A549 treated with Hydrocortisone at 1 μM for 4 hours (cell line): Measurements from ENCODE around the gene DNAJC16. TPM values are rescaled to one million over a fixed set of nuclear protein-coding genes. Genes with fewer than 3 reads are reported as not detected.

Source experiments
- total RNA-seq: library from RNA; stranded (reverse); fragments of 200-300 nt; extraction: Qiagen RNA extraction; gene quantifications from 5 replicates; pipeline ENCODE4 v1.2.3, GENCODE V29; 2022

The DNAJC16 gene
- total RNA-seq: 4.3 to 5.3 TPM (median 4.4 TPM) in 5 replicates

GRCh38 chr1:15526490-15527339 lies at the start of gene DNAJC16:
DNAJC16 (plus strand) TSS chr1:15526848; CDS start chr1:15529106, 2,258 bp downstream.

GRCh38 chr1:15524021-15524282 lies 2.7 kb upstream of the DNAJC16 start, which contains the start of gene CASP9:
CASP9 (minus strand) TSS chr1:15524215; CDS start chr1:15524200, 15 bp downstream.

GRCh38 chr1:15584489-15585363 lies 58.1 kb downstream of the DNAJC16 start, which contains the start of gene AGMAT:
AGMAT (minus strand) TSS chr1:15585051; CDS start chr1:15584967, 84 bp downstream.

GRCh38 chr1:15617173-15618076 lies 90.8 kb downstream of the DNAJC16 start, which contains the start of gene DDI2:
DDI2 (plus strand) TSS chr1:15617458; CDS start chr1:15617671, 213 bp downstream.

Other genes with a start within 250 kb of the DNAJC16 start
- gene EFHD2, start 117.0 kb upstream of the DNAJC16 start, total RNA-seq: 235 to 292 TPM (median 265 TPM) in 5 replicates
- 0.84 to 2.3 TPM (median 1.4 TPM) in 5 replicates for gene CTRC, start 88.4 kb upstream of the DNAJC16 start, total RNA-seq
- not detected in 5 replicates for gene CELA2A, start 70.1 kb upstream of the DNAJC16 start, total RNA-seq
- 0.14 TPM in 1 of 5 replicates, not detected in the others for gene CELA2B, start 50.7 kb upstream of the DNAJC16 start, total RNA-seq
- 5.3 to 6.1 TPM (median 5.6 TPM) in 5 replicates for gene CASP9, start 2.6 kb upstream of the DNAJC16 start, total RNA-seq
- 6.1 to 7.4 TPM (median 7.3 TPM) in 5 replicates for gene AGMAT, start 58.2 kb downstream of the DNAJC16 start, total RNA-seq
- 6.0 to 9.3 TPM (median 8.4 TPM) in 5 replicates for gene DDI2, start 90.6 kb downstream of the DNAJC16 start, total RNA-seq
- gene PLEKHM2, start 157.5 kb downstream of the DNAJC16 start, total RNA-seq: 23.0 to 26.5 TPM (median 24.1 TPM) in 5 replicates
- gene SLC25A34, start 209.4 kb downstream of the DNAJC16 start, total RNA-seq: 0.07 to 0.42 TPM (median 0.24 TPM) in 5 replicates
- not detected in 5 replicates for gene TMEM82, start 215.7 kb downstream of the DNAJC16 start, total RNA-seq
- gene FBLIM1, start 231.9 kb downstream of the DNAJC16 start, total RNA-seq: 19.6 to 33.7 TPM (median 26.9 TPM) in 5 replicates